NCI-H524 treated with DMSO at 0.1 percent for 48 hours (cell line): ENCODE measurements around the gene NXPE3.

Source experiments
- DNase-seq: peaks from one replicate; lab custom pipeline; 2025; lab: John Stamatoyannopoulos, UW

NXPE3 gene

DNA sequence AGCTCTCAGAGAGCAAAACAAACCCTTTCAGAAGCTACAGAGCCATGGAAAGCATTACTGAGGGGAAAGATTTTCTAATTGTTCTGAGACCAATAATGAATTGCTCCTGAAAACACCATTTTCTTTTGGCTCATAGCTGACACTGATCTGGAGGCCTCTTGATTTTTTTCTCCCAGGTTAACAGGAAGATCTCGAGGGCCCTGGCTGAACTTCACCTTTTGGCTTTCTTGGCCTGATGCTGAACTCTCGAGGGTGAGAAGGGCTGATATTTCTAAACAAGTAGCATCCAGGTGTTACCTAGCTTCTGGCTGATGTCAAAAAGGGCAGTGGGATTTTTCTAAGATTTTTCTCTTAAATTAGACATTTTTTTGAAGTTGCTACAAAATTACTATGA lies 50.4 kb downstream of the NXPE3 start:
- no peak for DNase-seq

DNA sequence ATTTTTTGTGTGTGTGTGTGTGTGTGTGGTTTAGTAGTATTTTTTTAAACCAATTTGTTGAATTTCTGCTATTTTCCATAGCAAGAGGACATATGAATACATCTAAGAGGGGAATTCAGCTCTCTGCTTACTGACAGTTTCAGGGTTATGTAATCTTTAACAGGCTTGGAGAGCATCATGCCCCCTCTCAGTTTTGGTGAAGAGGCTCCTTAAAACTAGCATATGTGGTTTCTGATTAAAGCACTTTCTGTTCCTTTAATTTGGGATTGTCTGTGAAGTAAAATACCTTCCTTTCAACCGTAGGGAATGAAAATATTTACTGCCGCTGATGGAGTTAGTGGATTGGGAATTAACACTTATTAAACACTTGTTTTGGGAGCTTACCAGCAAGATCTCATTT lies 50.9 kb downstream of the NXPE3 start:
- no peak for DNase-seq

DNA sequence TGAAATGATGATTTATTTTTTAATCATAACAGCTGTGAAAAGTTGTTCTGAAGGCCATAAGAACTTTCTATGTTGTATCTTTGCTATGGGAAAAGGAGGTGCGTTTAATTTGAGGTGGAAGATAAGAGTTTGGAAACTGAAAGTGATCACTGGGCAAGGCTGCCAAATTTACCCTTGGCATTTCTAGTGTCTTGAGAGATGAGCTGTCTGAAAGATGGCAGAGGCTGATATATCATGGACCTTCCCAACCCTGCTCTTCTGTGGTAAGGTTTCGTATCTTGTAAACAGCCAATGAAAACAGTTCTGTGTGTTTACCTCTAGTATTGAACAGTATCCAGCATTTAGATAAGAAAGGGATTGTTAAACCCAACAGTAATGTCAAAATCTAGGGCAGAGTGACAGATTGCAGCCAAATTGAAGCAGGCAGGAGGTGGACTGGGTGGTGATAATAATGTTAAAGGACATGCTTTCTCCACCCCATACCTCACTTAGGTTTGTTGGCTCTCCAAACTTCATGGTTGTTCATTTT lies 54.5 kb downstream of the NXPE3 start:
- DNase-seq, result no peak

DNA sequence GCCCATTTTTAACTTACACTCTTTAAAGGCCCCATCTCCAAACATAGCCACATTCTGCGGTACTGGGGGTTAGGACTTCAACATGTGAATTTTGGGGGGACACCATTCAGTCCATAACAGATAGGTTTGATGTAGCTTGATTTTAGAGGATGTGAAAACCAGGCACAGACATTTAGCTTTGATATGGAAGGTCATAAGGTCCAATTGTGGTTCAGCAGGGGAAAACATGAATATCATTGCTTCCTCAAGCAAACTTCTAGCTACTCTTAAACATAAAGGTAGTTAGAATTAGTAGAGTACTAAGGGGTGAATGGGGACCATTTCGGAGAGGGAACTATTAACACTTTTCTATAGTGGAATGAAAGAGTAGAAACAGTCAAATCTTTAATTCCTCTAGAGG lies 56.7 kb downstream of the NXPE3 start:
- no peak for DNase-seq

DNA sequence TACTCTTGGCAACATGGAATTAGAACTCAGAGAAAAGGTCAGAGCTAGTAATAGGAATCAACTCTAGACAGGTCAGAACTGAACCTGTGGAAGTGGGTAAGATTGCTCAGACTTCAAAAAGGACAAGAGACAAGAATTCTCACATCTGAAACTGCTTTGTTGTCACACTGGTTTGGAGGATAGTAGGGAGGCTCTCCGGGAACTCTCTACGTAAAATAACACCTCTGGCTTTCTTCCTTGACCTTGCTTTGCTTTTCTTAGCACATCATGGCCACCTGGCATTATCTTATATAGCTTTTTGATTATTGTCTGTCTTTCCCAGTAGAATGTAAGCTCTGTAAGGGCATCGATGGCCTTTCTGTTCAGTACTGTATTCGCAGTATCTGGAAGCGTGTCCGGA lies 57.1 kb downstream of the NXPE3 start:
- no peak for DNase-seq

DNA sequence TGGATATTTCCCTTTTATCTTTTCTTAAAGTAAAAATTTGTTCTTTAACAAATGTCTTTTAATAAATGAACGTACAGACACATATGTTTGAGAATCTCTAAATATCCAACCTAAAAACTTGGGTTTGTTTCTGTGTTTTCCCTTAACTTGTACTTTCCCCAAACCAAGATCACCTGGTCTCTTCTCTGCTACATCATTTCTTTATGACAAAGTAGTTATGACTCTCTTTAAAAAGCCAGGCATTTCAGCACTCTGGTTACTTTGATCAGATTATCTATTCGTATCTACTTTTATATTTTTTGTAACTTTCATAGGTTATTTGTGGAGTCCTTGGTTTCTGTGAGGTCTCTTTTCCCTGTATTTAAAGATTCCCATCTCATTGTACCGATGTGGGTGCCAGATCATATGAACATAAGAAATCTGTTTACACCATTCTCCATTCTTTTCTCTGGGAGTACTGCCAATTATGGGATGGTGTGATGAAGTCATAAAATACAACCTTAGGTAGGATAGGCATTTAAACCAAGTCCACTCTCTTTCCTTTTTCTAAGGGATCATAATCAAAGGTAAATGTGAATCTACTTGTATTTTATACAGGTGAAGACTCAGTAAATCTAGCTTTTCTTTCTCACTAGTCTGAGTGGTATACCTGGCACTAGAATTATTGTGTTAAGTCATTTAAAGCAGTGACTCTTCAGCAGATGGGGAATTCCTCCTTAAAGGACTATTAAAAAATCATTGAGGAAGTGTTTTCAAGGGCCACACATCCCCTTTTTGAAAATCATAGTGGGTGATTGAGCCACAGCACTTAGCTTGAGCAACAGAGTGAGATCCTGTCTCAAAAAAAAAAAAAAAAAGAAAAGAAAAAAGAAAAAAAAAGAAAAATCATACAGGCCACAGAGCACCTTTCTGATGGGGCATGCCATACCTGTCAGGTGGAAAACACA lies 57.9 kb downstream of the NXPE3 start:
- no peak for DNase-seq

DNA sequence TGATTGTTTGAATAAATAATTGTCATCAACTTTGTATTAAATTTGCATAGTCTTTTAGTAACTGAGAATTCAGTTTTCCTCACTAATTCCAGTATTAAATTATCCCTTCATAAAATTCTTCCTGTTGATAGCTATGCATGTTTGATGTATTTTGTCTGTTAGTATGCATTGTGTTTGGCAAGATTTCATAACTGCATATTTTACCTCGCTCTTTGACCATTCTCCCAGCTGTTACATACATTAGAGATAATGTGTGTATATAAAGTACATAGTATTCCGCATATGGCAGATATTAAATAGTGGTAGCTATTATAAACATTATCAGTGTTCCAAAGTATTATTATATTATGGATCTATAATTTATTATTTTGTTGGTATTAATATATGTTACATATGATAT lies 59.7 kb downstream of the NXPE3 start:
- no peak for DNase-seq

DNA sequence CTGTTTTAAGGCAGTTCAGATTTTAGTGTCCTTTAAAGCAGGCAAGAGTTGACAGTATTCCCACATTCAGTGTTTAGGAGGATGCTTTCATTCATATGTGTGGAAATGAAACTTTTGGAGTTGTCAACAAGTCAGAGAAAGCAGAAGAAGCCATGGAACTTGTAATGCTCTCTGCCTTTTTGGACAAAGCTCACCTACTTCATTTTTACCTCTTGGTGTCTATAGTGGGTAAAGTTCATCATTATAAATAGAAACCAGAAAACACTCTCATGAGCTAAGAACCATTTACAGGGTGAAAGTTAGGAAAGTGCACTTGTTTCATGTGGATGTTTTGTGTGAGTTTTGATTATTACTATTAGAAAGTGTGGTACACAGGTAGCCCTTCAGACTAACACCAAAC lies 61.1 kb downstream of the NXPE3 start:
- DNase-seq, result no peak

DNA sequence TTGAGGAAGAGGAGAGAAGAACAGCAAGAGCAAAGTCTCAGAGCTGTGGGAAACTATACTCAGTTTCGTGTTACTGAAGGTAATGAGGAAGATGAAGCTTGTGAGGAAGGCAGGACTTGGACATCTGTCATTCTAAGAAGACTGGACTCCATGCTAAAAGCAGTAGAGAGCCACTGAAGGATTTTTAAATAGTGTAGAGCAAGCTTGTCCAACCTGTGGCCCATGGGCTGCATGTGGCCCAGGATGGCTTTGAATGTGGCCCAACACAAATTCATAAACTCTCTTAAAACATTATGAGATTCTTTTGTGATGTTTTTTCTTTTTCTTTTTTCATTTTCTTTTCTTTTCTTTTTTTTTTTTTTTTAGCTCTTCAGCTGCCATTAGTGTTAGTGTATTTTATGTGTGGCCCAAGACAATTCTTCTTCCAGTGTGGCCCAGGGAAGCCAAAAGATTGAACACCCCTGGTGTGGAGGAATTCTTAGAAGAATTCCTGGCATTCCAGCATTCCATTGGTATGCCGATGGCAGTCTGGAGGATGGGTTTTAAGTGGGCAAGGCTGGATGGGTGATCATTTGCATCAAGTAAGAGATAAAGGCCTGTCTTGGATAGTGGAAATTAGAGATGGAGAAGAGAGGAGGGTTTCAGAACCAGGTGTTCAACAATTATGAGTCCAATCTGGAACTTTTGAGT lies 63.4 kb downstream of the NXPE3 start:
- DNase-seq, result no peak

DNA sequence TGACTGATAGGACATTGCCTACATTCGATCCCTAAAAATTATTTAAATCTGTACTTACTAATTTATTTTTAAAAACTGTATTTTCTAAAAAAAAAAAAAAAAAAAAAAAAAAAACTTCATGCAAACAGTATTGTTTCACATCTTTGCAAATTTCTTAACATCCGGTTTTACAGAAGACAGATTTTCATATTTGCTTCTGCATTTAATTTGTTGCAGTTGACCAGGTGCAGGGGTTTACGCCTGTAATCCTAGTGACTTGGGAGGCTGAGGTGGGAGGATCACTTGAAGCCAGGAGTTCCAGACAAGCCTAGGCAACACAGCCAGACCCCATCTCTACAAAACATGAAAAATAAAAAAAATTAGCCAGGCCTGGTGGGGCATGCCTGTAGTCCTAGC lies 63.9 kb downstream of the NXPE3 start:
- DNase-seq, result no peak

DNA sequence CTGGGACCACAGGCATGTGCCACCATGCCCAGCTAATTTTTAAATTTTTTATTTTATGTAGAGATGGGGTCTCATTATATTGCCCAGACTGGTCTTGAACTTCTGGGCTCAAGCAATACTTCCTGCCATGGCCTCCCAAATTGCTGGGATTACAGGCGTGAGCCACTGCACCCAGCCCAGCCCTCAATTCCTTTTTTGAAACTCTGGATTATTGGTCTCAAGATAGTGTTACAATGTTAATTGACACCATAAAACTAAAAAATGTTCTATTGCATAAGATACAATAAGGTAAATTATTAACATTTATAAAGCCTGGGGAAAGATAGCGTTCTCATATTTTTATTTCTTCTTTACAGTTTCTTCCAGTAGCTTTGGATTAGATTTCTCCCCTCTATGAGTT lies 66.4 kb downstream of the NXPE3 start:
- DNase-seq, result no peak

DNA sequence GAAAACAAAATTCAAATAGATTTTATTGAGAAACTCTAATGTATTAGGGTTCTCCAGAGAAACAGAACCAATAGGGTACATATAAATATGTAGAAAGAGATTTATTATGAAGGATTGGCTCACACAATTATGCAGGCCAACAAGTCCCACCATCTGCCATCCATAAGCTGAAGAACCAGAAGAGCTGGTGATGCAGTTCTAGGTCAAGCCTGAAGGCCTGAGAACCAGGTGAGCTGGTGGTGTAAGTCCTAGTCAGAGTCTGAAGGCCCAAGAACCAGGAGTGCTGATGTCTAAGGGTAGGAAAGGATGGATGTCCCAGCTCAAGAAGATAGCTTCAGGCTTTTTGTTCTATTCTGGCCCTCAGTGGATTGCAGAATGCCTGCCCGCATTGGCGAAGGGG lies 67.7 kb downstream of the NXPE3 start:
- no peak for DNase-seq

DNA sequence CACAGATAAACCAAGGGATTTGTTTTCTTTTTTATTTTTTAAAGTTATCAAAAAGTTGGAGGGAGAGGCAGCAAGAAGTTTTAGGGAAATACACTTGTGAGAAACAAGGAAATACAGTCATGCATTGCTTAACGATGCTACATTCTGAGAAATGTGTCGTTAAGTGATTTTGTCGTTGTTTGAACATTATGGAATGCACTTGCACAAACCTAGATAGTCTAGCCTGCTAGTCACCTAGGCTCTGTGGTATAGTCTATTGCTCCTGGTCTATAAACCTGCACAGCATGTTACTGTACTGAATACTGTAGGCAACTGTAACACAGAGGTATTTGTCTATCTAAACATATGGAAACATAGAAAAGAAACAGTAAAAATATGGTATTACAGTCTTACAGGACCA lies 68.3 kb downstream of the NXPE3 start:
- no peak for DNase-seq

DNA sequence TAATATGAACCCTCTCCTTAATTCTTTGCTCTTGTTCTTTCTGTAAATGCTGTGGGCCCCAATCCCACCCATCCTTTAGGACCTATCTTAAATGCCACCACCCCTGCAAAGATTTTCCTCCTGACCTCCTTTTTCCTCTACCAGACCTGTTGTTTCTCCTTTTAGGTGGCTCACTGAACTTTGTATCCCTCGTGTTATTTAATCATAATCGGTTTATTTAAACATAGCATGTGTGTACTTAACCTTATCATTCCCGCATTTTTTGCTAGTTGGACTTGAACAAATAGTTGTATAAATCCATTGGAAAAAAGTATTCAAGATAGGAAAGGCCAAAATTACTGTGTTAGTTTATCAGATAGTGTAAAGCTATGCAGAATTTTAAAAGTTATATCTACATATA lies 69.3 kb downstream of the NXPE3 start:
- no peak for DNase-seq

DNA sequence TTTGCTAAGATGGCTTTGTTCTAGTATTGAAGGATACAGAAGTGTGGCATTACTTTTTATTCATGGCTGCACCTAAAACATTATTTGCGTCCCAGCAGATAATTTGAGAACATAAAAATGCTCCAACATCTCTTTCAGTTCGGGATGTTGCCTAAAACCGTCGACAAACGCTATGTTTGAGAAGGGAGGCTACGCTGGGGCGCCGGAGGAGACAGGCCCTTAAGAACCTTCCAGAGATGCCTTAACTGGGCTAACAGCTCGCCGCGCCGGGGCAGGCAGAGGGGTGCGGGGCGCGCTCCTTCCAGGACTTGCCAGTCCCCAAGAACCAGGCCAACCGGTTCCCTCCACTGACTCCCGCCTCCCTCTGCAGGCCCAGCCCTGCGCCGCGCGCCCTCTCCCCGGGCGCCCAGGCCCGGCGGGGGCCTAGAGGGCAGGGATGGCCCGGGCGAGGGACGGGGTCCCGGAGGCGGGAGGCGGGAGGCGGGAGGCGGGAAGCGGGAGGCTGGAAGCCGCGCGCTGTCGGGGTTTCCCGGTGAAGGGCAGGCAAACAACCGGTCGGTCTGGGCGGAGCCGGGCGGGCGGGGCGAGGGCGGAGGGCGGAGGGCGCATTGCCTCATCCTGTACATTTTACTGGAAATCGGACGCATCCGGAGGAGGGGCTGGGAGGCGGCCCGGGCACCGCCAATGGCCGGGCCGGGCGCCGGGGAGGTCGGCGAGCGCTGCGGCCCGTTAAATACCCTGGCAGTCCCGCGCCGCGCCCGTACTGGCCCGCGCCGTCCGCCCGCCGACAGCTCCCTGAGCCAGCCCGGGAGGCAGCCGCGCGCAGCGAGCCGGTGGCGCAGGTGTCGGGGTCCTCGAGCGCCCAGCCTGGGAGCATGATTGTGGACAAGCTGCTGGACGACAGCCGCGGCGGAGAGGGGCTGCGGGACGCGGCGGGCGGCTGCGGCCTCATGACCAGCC lies 70.0 kb downstream of the NXPE3 start, which contains the start of gene NFKBIZ:
Gene NFKBIZ (plus strand): TSS at position 761 of the 960 bp plus-strand sequence. CDS start 115 bp downstream, at position 876.
- DNase-seq, result peak; percentile 27

DNA sequence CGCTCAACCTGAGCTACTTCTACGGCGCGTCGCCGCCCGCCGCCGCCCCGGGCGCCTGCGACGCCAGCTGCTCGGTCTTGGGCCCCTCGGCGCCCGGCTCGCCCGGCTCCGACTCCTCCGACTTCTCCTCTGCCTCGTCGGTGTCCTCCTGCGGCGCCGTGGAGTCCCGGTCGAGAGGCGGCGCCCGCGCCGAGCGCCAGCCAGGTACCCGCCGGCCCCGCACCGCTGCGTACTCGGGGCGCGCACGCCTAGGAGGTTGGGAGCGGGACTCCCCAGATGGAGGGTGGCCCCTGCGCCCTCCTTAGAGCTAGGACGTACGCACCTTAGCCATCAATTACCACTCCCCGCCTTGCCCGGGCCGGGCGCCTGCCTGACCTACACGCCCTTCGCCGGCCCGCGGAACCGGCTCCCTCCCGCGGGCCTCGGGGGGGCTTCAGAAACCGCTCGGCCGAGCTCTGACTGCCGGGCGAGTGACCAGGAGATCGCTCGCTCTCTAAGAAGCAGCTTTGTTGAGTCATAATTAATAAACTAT lies 70.8 kb downstream of the NXPE3 start:
- no peak for DNase-seq

DNA sequence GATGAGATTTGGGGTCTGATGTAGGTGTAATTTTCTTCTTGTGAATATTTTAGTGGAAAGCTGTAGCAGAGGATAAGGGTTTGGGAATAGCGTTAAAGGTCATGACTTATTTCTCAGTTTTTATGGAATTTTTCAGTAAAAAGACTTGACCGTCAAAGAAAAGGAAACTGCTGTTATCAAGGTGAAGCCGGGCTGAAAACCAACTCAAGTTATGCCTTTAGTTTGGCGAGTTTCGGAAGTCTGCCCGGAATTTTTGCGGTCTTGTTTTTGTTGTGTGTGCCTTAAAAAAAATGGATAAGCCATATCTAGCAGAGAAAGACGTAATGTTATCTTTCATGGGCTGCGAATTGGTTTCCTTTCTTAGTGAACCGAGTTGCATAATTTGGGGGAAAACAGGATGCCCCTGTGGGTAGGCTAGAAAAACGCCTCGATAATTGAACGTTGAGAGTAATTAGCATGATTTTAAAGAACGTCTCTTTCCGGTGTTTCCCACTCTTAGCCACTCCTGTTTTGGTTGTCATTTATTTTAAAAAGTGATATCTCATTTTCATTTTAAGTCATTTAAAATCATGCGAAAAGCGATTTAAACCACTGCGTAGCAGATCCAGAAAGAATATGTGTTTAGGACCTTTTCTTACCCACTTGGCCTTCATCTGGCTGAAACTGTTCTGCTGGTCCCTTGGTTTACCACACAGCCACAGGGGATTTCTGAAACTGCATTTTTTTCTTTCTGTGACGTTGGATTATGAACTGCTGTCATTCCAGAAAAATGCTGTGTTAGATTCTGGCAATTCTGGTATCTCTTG lies 71.4 kb downstream of the NXPE3 start:
- no peak for DNase-seq

DNA sequence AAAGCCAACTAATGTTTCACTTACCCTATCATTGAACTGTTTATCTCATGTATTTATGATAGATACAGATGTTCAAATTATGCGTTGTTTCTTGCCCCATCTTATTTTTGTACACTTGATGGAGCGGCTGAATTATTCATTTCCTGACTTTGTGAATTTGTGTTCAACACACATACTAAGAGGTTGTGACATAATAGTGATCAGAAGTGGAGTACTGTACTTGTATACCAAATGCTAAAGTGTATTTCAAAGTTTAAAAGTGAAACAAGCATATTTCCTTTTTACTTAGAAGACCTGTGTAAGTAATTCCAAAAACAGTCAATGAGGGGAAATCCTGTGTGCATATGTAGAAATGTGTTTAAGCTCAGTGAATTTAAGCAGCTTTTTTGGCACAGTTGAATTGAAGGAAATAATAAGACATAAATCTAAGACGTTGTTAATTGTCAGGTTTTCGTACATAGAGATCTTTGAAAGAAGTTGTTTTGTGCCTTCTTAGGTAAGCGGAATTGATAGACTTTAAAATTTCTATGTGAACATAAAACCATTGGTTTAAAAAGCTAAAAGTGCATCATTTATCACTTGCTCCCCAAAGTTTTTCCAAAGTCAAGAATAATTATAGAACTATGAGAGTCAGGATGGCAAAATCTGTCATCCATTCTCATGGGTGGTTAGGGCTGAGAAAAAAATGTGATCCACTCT lies 72.2 kb downstream of the NXPE3 start:
- no peak for DNase-seq

DNA sequence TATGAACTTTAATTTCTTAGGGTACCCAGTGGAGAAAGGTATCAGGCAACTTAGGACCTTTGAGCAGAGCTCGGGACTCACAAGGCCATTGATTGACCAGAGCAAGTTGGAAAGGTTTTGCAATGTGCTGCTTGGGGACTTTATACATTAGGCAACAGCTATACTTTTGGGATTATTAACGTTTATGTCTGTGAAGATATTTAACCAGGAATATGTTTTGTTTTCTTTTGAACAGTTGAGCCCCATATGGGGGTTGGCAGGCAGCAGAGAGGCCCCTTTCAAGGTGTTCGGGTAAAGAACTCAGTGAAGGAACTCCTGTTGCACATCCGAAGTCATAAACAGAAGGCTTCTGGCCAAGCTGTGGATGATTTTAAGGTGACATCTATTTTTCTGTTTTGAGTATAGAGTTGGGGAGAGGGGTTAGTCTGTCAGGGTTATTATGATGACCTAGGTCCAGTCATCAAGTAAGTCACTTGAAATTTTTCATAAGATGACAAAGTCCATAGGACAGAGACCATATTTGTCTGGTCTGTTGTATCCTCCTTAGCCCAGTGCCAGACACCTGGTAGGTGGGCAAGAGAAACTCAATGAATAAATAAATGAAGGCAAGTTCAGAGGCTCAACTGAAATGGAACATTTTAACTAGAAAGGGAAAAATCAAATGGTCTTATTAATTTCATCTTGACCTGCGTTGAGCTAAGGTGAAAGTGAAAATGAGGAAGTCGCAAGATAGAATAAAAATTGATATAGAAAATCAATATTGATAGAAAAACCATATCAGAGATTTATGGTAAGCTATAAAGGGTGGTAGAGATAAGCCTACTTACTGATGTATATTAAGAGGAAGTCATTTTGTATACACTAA lies 73.1 kb downstream of the NXPE3 start:
- DNase-seq, result no peak
